ENCODE results near the gene NFYC. TPM values are rescaled to one million over a fixed set of nuclear protein-coding genes. Genes with fewer than 3 reads are reported as not detected.

NFYC gene
- total RNA-seq, 1 experiment from 2014 or later, result 63.3 TPM

GRCh38 chr1:40740039-40740996, 48.8 kb downstream of the NFYC start:
- Histone ChIP-seq H3K9me3 (ENCODE audit: control insufficient read depth in 1 of 2, insufficient read depth in 1 of 2, low read depth in 1 of 2, low read length in 2 of 2) (no peaks in the 10 kb centered on the region), H3K27ac (ENCODE audit: low read depth, low read length) (no peak overlapping the region), H3K4me3 (replicated peaks in 1 of 2; ENCODE audit: low read depth in 1 of 2, low read length in 2 of 2) (no peak overlapping the region), H3K79me2 (ENCODE audit: insufficient read depth, low read length) (peaks cover 43% of the 10 kb centered on the region), H3K9ac (ENCODE audit: low read length) (no peak overlapping the region), H2AFZ (ENCODE audit: low read depth, low read length, poor library complexity, severe bottlenecking) (no peak overlapping the region), H4K20me1 (ENCODE audit: insufficient read depth) (no peaks in the 10 kb centered on the region), H3K4me2 (ENCODE audit: low read length) (no peak overlapping the region), H3K36me3 (ENCODE audit: control insufficient read depth in 1 of 2, insufficient read depth in 2 of 2, low read length in 2 of 2) (peaks cover 2 to 14% of the 10 kb centered on the region in 2 experiments; a peak in 3 of 4 replicates), H3K9me2 (ENCODE audit: insufficient read depth) (no peaks in the 10 kb centered on the region), H3K27me3 (ENCODE audit: insufficient read depth, low read length) (no peaks in the 10 kb centered on the region), H3K4me1 (ENCODE audit: control insufficient read depth in 1 of 2, insufficient read depth in 2 of 2, low read length in 2 of 2) (0 out of 4 replicates have a peak, but pooled peaks cover 0 to under 1% of the 10 kb centered on the region in 2 experiments)
- intact Hi-C loops (cut with micrococcal nuclease), result no loop called here
- ChIA-PET POLR2A (no interaction called here), RAD21 (ENCODE audit: low non-redundant PET in 1 of 2, low total read pairs in 2 of 2, uncharacterized antibody in 2 of 2, unreplicated experiment in 2 of 2) (no interaction called here), CTCF (no interaction called here)
- ATAC-seq, result no peak
- DNase-seq (ENCODE audit: low read depth, low spot score), result no peak
- BruUV-seq (replicated peaks), result TSS peak; percentile 24
- TF ChIP-seq POLR2A (IDR thresholded peaks at IDR 0.05; ENCODE audit: borderline replicate concordance, extremely low read depth, insufficient read depth, insufficient read length) (no peak), SP1 (IDR thresholded peaks at IDR 0.05; ENCODE audit: low read depth) (no peak), ATF3 (IDR thresholded peaks at IDR 0.05) (no peak), RAD21 (IDR thresholded peaks at IDR 0.05; ENCODE audit: low read depth) (no peak), SIN3A (IDR thresholded peaks at IDR 0.05; ENCODE audit: low read depth) (no peak), YY1 (IDR thresholded peaks at IDR 0.05; ENCODE audit: extremely low read depth, insufficient replicate concordance, low read depth, low read length) (no peak), MAX (IDR thresholded peaks at IDR 0.05) (no peak), ZBTB33 (IDR thresholded peaks at IDR 0.05; ENCODE audit: extremely low read depth, insufficient replicate concordance, low read length) (no peak), CBX3 (IDR thresholded peaks at IDR 0.05; ENCODE audit: low read depth) (no peak), SRF (IDR thresholded peaks at IDR 0.05; ENCODE audit: low read depth) (no peak), REST (IDR thresholded peaks at IDR 0.05; ENCODE audit: low read depth) (no peak), EZH2phosphoT487 (IDR thresholded peaks at IDR 0.05; ENCODE audit: borderline replicate concordance) (no peak), ZNF274 (IDR thresholded peaks at IDR 0.05; ENCODE audit: low read depth, low read length) (no peak), FOSL1 (IDR thresholded peaks at IDR 0.05; ENCODE audit: low read depth) (no peak), POLR2AphosphoS5 (IDR thresholded peaks at IDR 0.05; ENCODE audit: low read depth, low read length) (no peak), EGR1 (IDR thresholded peaks at IDR 0.05; ENCODE audit: low read depth) (no peak), EZH2 (IDR thresholded peaks at IDR 0.05) (no peak), ZFX (IDR thresholded peaks at IDR 0.05) (no peak), CEBPB (IDR thresholded peaks at IDR 0.05; ENCODE audit: low read depth) (no peak)
